Suprapubic skin (tissue), 3 donors: ENCODE measurements around the gene PANX3.

Source experiments
- CTCF ChIP-seq, 2 donors: fragments of 200-600 bp in 1 of 2; fragments of 450-650 bp in 1 of 2; sonication (generic) in 1 of 2; IDR thresholded peaks; one replicate each; pipeline ENCODE4 v1.5.1; 2016 to 2019; ENCODE audit warnings: antibody characterized with exemption in 2 of 2, mild to moderate bottlenecking in 1 of 2, moderate library complexity in 1 of 2
- POLR2A ChIP-seq, 2 donors: fragments of 450-650 bp; IDR thresholded peaks; one replicate each; pipeline ENCODE4 v1.6.1; 2017; ENCODE audit warnings: antibody characterized with exemption in 2 of 2, mild to moderate bottlenecking in 2 of 2, moderate library complexity in 2 of 2

GRCh38 chr11:124639186-124639585 is 28.0 kb downstream of the PANX3 start:
- TF ChIP-seq CTCF (IDR thresholded peaks at IDR 0.05) (no peak), POLR2A (IDR thresholded peaks at IDR 0.05) (no peak)
